Fibroblast of lung (primary cell): ENCODE results near the gene FHIT. TPM values are rescaled to one million over a fixed set of nuclear protein-coding genes. Genes with fewer than 3 reads are reported as not detected.
"Not testable (repeated sequence)": the region's sequence is repeated elsewhere in the genome, so short reads cannot be mapped to it uniquely, and the experiment has no call there.

Experiments used
- DNase-seq, 2 donors: peaks; one replicate each; pipeline versions ENCODE4 v3.0.0 to v3.0.0-alpha.2; 2010; ENCODE audit warnings: low read depth in 2 of 2
- H2AFZ ChIP-seq: 2 replicates; pipeline ENCODE4 v1.5.1; 2012; ENCODE audit warnings: low read length, control low read depth, inconsistent platforms
- H3K27ac ChIP-seq: 2 replicates; pipeline ENCODE4 v1.5.1; 2011; ENCODE audit warnings: low read length, control low read depth; ENCODE audit not compliant: insufficient read depth
- H3K27me3 ChIP-seq: 2 replicates; pipeline ENCODE4 v1.5.1; 2011; ENCODE audit warnings: mild to moderate bottlenecking, low read length; ENCODE audit not compliant: control insufficient read depth, insufficient read depth
- H3K36me3 ChIP-seq: 2 replicates; pipeline ENCODE4 v1.5.1; 2011; ENCODE audit warnings: low read length; ENCODE audit not compliant: control insufficient read depth, insufficient read depth
- H3K4me1 ChIP-seq: 2 replicates; pipeline ENCODE4 v1.5.1; 2011; ENCODE audit warnings: low read length; ENCODE audit not compliant: control insufficient read depth, insufficient read depth; ENCODE audit errors: extremely low read depth
- H3K4me2 ChIP-seq: 2 replicates; pipeline ENCODE4 v1.5.1; 2011; ENCODE audit warnings: low read length, control low read depth; ENCODE audit not compliant: insufficient read depth; ENCODE audit errors: extremely low read depth
- H3K4me3 ChIP-seq, 4 experiments: fragments of 200-600 bp in 1 of 4; sonication (generic) in 1 of 4; replicated peaks in 1 of 4; 2 replicates each; pipeline ENCODE4 v1.5.1; 2011 to 2016; ENCODE audit warnings: low read length in 4 of 4, low read depth in 3 of 4, mild to moderate bottlenecking in 3 of 4, control low read depth in 2 of 4, inconsistent platforms in 1 of 4, mixed read lengths in 1 of 4; ENCODE audit not compliant: insufficient read depth in 1 of 4; ENCODE audit errors: control extremely low read depth in 1 of 4
- H3K79me2 ChIP-seq: 2 replicates; pipeline ENCODE4 v1.5.1; 2012; ENCODE audit warnings: mild to moderate bottlenecking, low read length, inconsistent platforms; ENCODE audit not compliant: control insufficient read depth, insufficient read depth
- H3K9ac ChIP-seq: 2 replicates; pipeline ENCODE4 v1.5.1; 2011; ENCODE audit warnings: mild to moderate bottlenecking, low read length, control low read depth; ENCODE audit not compliant: insufficient read depth
- H3K9me3 ChIP-seq: 2 replicates; pipeline ENCODE4 v1.5.1; 2012; ENCODE audit warnings: low read depth, low read length; ENCODE audit not compliant: control insufficient read depth, insufficient read depth
- H4K20me1 ChIP-seq: 2 replicates; pipeline ENCODE4 v1.5.1; 2011; ENCODE audit warnings: low read length; ENCODE audit not compliant: control insufficient read depth, insufficient read depth; ENCODE audit errors: extremely low read depth
- CTCF ChIP-seq, 2 donors: IDR thresholded peaks in 1 of 2; conservative IDR thresholded peaks in 1 of 2; 1 replicate in 1 of 2; 2 replicates in 1 of 2; pipeline ENCODE4 v1.5.1; 2011 to 2012; ENCODE audit warnings: low read length in 2 of 2, control low read depth in 1 of 2, inconsistent platforms in 1 of 2, low read depth in 1 of 2, mild to moderate bottlenecking in 1 of 2
- EZH2 ChIP-seq: IDR thresholded peaks from 2 replicates; pipeline ENCODE4 v1.5.1; 2012; ENCODE audit warnings: low read length, control low read depth, mild to moderate bottlenecking; ENCODE audit errors: missing control alignments
- polyA plus RNA-seq, 2 donors: library from polyadenylated mRNA; depleted of rRNA in 1 of 2; stranded (reverse) in 1 of 2; unstranded in 1 of 2; fragments of >200 nt; gene quantifications; 2 replicates each; pipeline ENCODE4 v1.2.1, GENCODE V29; 2011 to 2012; ENCODE audit warnings: missing spikeins in 1 of 2
- total RNA-seq: library from RNA; depleted of rRNA; stranded (reverse); fragments of >200 nt; gene quantifications from 2 replicates; pipeline ENCODE4 v1.2.1, GENCODE V29; 2014

FHIT gene
- total and polyA plus RNA-seq, 2 donors (not counting 1 experiment from before 2014, with no cell fraction given) = 0.79 to 2.1 TPM

- Histone ChIP-seq H3K79me2 (no peaks in the 10 kb centered on the region), H3K9ac (no peak overlapping the region), H3K27me3 (no peaks in the 10 kb centered on the region), H3K4me1 (no peaks in the 10 kb centered on the region), H3K4me2 (no peak overlapping the region), H3K4me3 (no peak overlapping the region), H4K20me1 (no peaks in the 10 kb centered on the region), H3K27ac (no peak overlapping the region), H2AFZ (no peak overlapping the region), H3K9me3 (no peaks in the 10 kb centered on the region), H3K36me3 (no peaks in the 10 kb centered on the region)
- DNase-seq = no peak
- no peak for TF ChIP-seq CTCF (conservative IDR thresholded peaks at IDR 0.05 in 1 of 2, IDR thresholded peaks at IDR 0.05 in 1 of 2; ENCODE audit: low read depth in 1 of 2, low read length in 2 of 2)
- TF ChIP-seq EZH2 = no peak
These were observed 578.1 kb downstream of the FHIT start for GRCh38 chr3:60673123-60673522.

- not testable (repeated sequence) for H3K79me2 ChIP-seq, H3K9ac ChIP-seq, H3K4me1 ChIP-seq, H3K27ac ChIP-seq, H3K4me3 ChIP-seq, H3K9me3 ChIP-seq, H2AFZ ChIP-seq, DNase-seq, H3K4me2 ChIP-seq, H3K27me3 ChIP-seq, H3K36me3 ChIP-seq, H4K20me1 ChIP-seq
These were observed 578.9 kb downstream of the FHIT start for GRCh38 chr3:60672337-60672736.

GRCh38 chr3:60669636-60670035 lies 581.6 kb downstream of the FHIT start:
- TF ChIP-seq CTCF (conservative IDR thresholded peaks at IDR 0.05 in 1 of 2, IDR thresholded peaks at IDR 0.05 in 1 of 2; ENCODE audit: low read depth in 1 of 2, low read length in 2 of 2) (no peak), EZH2 (no peak)

More at GRCh38 chr3:60669636-60670035, 581.6 kb downstream of the FHIT start:
- H3K9ac ChIP-seq = no peak overlapping the region
- H4K20me1 ChIP-seq = no peaks in the 10 kb centered on the region
- no peaks in the 10 kb centered on the region for H3K79me2 ChIP-seq
- DNase-seq = no peak
- no peak overlapping the region for H3K4me3 ChIP-seq
- H2AFZ ChIP-seq = no peak overlapping the region
- no peaks in the 10 kb centered on the region for H3K4me1 ChIP-seq
- no peak overlapping the region for H3K4me2 ChIP-seq
- no peak overlapping the region for H3K27ac ChIP-seq
- H3K27me3 ChIP-seq = no peaks in the 10 kb centered on the region
- no peaks in the 10 kb centered on the region for H3K9me3 ChIP-seq
- H3K36me3 ChIP-seq = no peaks in the 10 kb centered on the region
